Measurements from ENCODE around the gene CPNE5.

- TF ChIP-seq POLR2A (IDR thresholded peaks at IDR 0.05) (no peak), CTCF (IDR thresholded peaks at IDR 0.05) (no peak)
Observed at GRCh38 chr6:36729161-36729524, 110.1 kb downstream of the CPNE5 start.
